ENCODE data around the gene INTS12. TPM values are rescaled to one million over a fixed set of nuclear protein-coding genes. Genes with fewer than 3 reads are reported as not detected.
A peak's percentile ranks its signal among the peaks of the same experiment; 100 is the strongest.

INTS12 gene
- total RNA-seq, 2 donors from 2014 or later = 22.6 TPM

DNA sequence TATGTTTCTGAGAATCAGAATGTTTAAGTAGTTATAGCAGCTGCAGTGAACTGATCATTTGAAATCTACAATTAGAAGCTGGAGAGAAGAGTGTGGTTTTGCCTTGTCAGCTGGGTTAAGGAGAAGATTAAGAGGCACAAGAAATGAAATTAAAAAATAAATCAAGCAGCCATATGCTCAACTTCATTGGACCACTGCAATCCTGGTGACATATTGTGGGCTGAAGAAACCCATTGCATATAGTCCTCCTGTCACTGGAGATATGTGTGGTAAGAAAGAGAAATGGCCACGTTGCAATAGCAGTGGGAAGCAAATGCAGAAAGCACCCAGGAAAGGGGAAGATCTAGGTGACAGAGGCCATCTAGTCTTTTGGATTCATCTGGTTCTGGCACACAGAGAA is 63.0 kb downstream of the INTS12 start:
- no peaks in the 10 kb centered on the region for H3K36me3 ChIP-seq
- no peak overlapping the region for H3K4me3 ChIP-seq
- ATAC-seq (ENCODE audit: insufficient number of reproducible peaks, low FRiP score, low read depth) = no peak
- TF ChIP-seq CTCF (IDR thresholded peaks at IDR 0.05) = no peak
- H3K27me3 ChIP-seq (replicated peaks; ENCODE audit: insufficient read depth) = no peaks in the 10 kb centered on the region
- H3K27ac ChIP-seq = no peak overlapping the region
- DNase-seq (ENCODE audit: low spot score) = no peak
- H3K9me3 ChIP-seq = no peaks in the 10 kb centered on the region
- H3K4me1 ChIP-seq (ENCODE audit: control insufficient read depth in 1 of 2, low read depth in 2 of 2) = no peaks in the 10 kb centered on the region

GRCh38 chr4:105644257-105644656 is 64.2 kb downstream of the INTS12 start:
- no peak for ATAC-seq (ENCODE audit: insufficient number of reproducible peaks, low FRiP score, low read depth)

GRCh38 chr4:105641845-105642244 is 66.6 kb downstream of the INTS12 start:
- no peak for TF ChIP-seq CTCF (IDR thresholded peaks at IDR 0.05)
- no peak overlapping the region for H3K4me3 ChIP-seq
- no peaks in the 10 kb centered on the region for H3K36me3 ChIP-seq
- ATAC-seq (ENCODE audit: insufficient number of reproducible peaks, low FRiP score, low read depth) (no peak), DNase-seq (ENCODE audit: low spot score) (no peak)
- H3K27ac ChIP-seq = no peak overlapping the region
- H3K4me1 ChIP-seq (ENCODE audit: control insufficient read depth in 1 of 2, low read depth in 2 of 2) = peaks cover 0 to 8% of the 10 kb centered on the region in 2 donors
- H3K27me3 ChIP-seq (replicated peaks; ENCODE audit: insufficient read depth) = no peaks in the 10 kb centered on the region
- no peaks in the 10 kb centered on the region for H3K9me3 ChIP-seq

More at GRCh38 chr4:105644257-105644656, 64.2 kb downstream of the INTS12 start:
- no peaks in the 10 kb centered on the region for H3K36me3 ChIP-seq
- H3K9me3 ChIP-seq = no peaks in the 10 kb centered on the region
- no peak for TF ChIP-seq CTCF (IDR thresholded peaks at IDR 0.05)
- H3K4me1 ChIP-seq (ENCODE audit: control insufficient read depth in 1 of 2, low read depth in 2 of 2) = no peaks in the 10 kb centered on the region
- H3K27ac ChIP-seq = no peak overlapping the region
- H3K27me3 ChIP-seq (replicated peaks; ENCODE audit: insufficient read depth) = no peaks in the 10 kb centered on the region
- no peak for DNase-seq (ENCODE audit: low spot score)
- H3K4me3 ChIP-seq = no peak overlapping the region

DNA sequence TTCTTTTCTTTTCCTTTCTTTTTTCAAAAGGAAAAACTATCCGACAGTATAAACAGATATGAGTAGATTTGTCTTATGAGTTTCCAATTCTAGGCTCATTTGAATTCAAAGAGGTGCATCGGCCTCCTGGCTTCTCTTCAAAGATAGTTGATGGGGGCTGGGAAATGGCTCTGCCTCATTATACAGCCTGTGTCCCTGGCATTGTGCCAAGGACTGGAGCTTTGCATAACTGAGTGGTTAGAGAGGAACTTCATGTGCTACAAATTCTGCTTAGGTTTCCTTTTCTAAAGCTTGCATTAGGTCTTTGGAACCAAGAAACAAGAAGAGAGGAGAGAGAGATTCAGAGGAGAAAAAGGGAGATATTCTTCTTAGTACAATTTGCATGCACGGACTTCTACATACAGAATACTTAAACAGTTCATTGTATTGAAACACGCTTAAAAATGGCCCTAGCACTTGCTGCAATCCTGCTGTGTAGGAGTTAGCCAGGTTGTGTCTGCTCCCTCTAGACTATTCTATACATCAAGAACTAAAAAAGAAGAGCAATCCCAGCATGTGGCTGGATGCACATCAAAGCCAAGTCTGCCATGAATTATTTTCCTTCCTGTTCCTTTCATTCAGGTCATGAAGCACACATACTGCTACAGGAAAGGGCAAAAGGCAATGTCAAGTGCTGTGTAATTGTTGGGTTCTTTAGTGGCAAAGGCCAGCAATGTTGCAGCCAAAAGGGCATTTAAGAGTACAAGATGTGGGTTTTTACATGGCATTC is 70.9 kb downstream of the INTS12 start:
- DNase-seq (ENCODE audit: low spot score) = peak; percentile 47
- H3K9me3 ChIP-seq = no peaks in the 10 kb centered on the region
- no peaks in the 10 kb centered on the region for H3K36me3 ChIP-seq
- peaks cover 17 to 30% of the 10 kb centered on the region in 2 donors for H3K4me1 ChIP-seq (ENCODE audit: control insufficient read depth in 1 of 2, low read depth in 2 of 2)
- H3K4me3 ChIP-seq = no peak overlapping the region
- no peaks in the 10 kb centered on the region for H3K27me3 ChIP-seq (replicated peaks; ENCODE audit: insufficient read depth)
- ATAC-seq (ENCODE audit: insufficient number of reproducible peaks, low FRiP score, low read depth) = no peak
- H3K27ac ChIP-seq = no peak overlapping the region
- TF ChIP-seq CTCF (IDR thresholded peaks at IDR 0.05) = no peak

- Histone ChIP-seq H3K27ac (peak overlapping the region in 1 of 2 donors; percentile 20), H3K4me3 (no peak overlapping the region), H3K36me3 (no peaks in the 10 kb centered on the region), H3K9me3 (no peaks in the 10 kb centered on the region), H3K27me3 (replicated peaks; ENCODE audit: insufficient read depth) (no peaks in the 10 kb centered on the region), H3K4me1 (ENCODE audit: control insufficient read depth in 1 of 2, low read depth in 2 of 2) (peaks cover 17 to 30% of the 10 kb centered on the region in 2 donors)
- no peak for TF ChIP-seq CTCF (IDR thresholded peaks at IDR 0.05)
- DNase-seq (ENCODE audit: low spot score) (no peak), ATAC-seq (ENCODE audit: insufficient number of reproducible peaks, low FRiP score, low read depth) (no peak)
Measured at GRCh38 chr4:105634402-105635080, 73.9 kb downstream of the INTS12 start.

Data from thoracic aorta (tissue), 2 donors.